ENCODE data around the gene TBC1D10A. TPM values are rescaled to one million over a fixed set of nuclear protein-coding genes. Genes with fewer than 3 reads are reported as not detected.

TBC1D10A gene
- total and polyA plus RNA-seq, 2 experiments from 2014 or later: 3.3 to 8.8 TPM

GRCh38 chr22:30373331-30374325 is 46.9 kb upstream of the TBC1D10A start (continued):
- TF ChIP-seq ZNF462 (CRISPR knock-in tag; IDR thresholded peaks at IDR 0.05): no peak
- TF ChIP-seq EZH2phosphoT487 (IDR thresholded peaks at IDR 0.05; ENCODE audit: unreplicated experiment): no peak

GRCh38 chr22:30372915-30373314 is 46.2 kb upstream of the TBC1D10A start:
- H3K4me3 ChIP-seq: no peak overlapping the region
- H3K9me3 Mint-ChIP-seq: no peaks in the 10 kb centered on the region; the same call in 2 of the 3 replicates
- no peak overlapping the region for H3K27ac Mint-ChIP-seq
- no peaks in the 10 kb centered on the region for H3K79me2 ChIP-seq (replicated peaks; ENCODE audit: insufficient read depth)
- H3K4me2 ChIP-seq: no peak overlapping the region
- ATAC-seq (no peak), DNase-seq (ENCODE audit: low spot score) (no peak)
- no peaks in the 10 kb centered on the region for H3K36me3 ChIP-seq (ENCODE audit: insufficient read depth)
- H3K4me1 ChIP-seq (ENCODE audit: insufficient read depth): no peaks in the 10 kb centered on the region
- H4K20me1 ChIP-seq (replicated peaks; ENCODE audit: insufficient read depth): no peaks in the 10 kb centered on the region
- no peak for TF ChIP-seq CREB1 (CRISPR knock-in tag; IDR thresholded peaks at IDR 0.05; ENCODE audit: low read depth)
- TF ChIP-seq POLR2AphosphoS5 (IDR thresholded peaks at IDR 0.05; ENCODE audit: low read depth): no peak
- no peak for TF ChIP-seq STAT1 (IDR thresholded peaks at IDR 0.05; ENCODE audit: unreplicated experiment)
- no peak for TF ChIP-seq CTCF (conservative IDR thresholded peaks at IDR 0.05; ENCODE audit: low read depth in 2 of 2)
- H3F3A ChIP-seq (replicated peaks; ENCODE audit: low read depth): no peaks in the 10 kb centered on the region; the same call in 1 of the 2 replicates
- peaks cover 5% of the 10 kb centered on the region for H3K4me1 Mint-ChIP-seq
- no peaks in the 10 kb centered on the region for H3K27me3 ChIP-seq (ENCODE audit: insufficient read depth)
- no peak overlapping the region for H2AFZ ChIP-seq
- H3K27ac ChIP-seq (ENCODE audit: low read depth): no peak overlapping the region
- H3K4me3 Mint-ChIP-seq: no peak overlapping the region
- peaks cover 16% of the 10 kb centered on the region for H3K27me3 Mint-ChIP-seq (ENCODE audit: insufficient read depth, low read depth, poor library complexity)
- peaks cover 5% of the 10 kb centered on the region for H3K36me3 Mint-ChIP-seq (ENCODE audit: low read depth)
- no peaks in the 10 kb centered on the region for H3K9me2 ChIP-seq (ENCODE audit: insufficient read depth)
